NCI-H2227 (cell line): Measurements from ENCODE around the gene TDRD12.
A peak's percentile ranks its signal among the peaks of the same experiment; 100 is the strongest.

ENCODE experiments used
- DNase-seq: peaks from one replicate; lab custom pipeline; 2025; ENCODE audit not compliant: unreplicated experiment; lab: John Stamatoyannopoulos, UW

Gene TDRD12

GRCh38 chr19:32719611-32720059, at the start of gene TDRD12:
Gene TDRD12, plus strand, starts transcription at chr19:32719767. Its CDS starts 306 bp downstream, at chr19:32720073.
- no peak for DNase-seq

- DNase-seq, result no peak
Observed at GRCh38 chr19:32671883-32672593, 47.5 kb upstream of the TDRD12 start.

- no peak for DNase-seq
Observed at GRCh38 chr19:32672841-32673240, 46.7 kb upstream of the TDRD12 start.

- no peak for DNase-seq
Observed at GRCh38 chr19:32673573-32673972, 46.0 kb upstream of the TDRD12 start.

- DNase-seq, result peak; percentile 73
Observed at GRCh38 chr19:32674153-32674930, 45.2 kb upstream of the TDRD12 start.

- DNase-seq, result peak; percentile 100
Observed at GRCh38 chr19:32674931-32675719, 44.4 kb upstream of the TDRD12 start, which contains the start of gene ANKRD27. Gene ANKRD27, minus strand, starts transcription at chr19:32675180. Its CDS starts 16,165 bp downstream, at chr19:32659015.

GRCh38 chr19:32675720-32676185, 43.8 kb upstream of the TDRD12 start, which contains the start of gene RGS9BP:
Gene RGS9BP, plus strand, starts transcription at chr19:32675848. Its CDS starts 416 bp downstream, at chr19:32676264.
- DNase-seq, result peak; percentile 99

- peak; percentile 91 for DNase-seq
Observed at GRCh38 chr19:32676186-32676894, 43.2 kb upstream of the TDRD12 start.

GRCh38 chr19:32676895-32677359, 42.6 kb upstream of the TDRD12 start:
- no peak for DNase-seq

- no peak for DNase-seq
Observed at GRCh38 chr19:32677657-32678056, 41.9 kb upstream of the TDRD12 start.

- DNase-seq, result no peak
Observed at GRCh38 chr19:32680986-32681385, 38.6 kb upstream of the TDRD12 start.

- DNase-seq, result no peak
Observed at GRCh38 chr19:32682317-32682716, 37.2 kb upstream of the TDRD12 start.

- DNase-seq, result no peak
Observed at GRCh38 chr19:32686847-32687475, 32.6 kb upstream of the TDRD12 start.

GRCh38 chr19:32687681-32688080, 31.9 kb upstream of the TDRD12 start:
- DNase-seq, result no peak

- no peak for DNase-seq
Observed at GRCh38 chr19:32688311-32688710, 31.3 kb upstream of the TDRD12 start.

- peak; percentile 98 for DNase-seq
Observed at GRCh38 chr19:32691291-32691951, 28.1 kb upstream of the TDRD12 start, which contains the start of gene NUDT19. Gene NUDT19, plus strand, starts transcription at chr19:32691821. Its CDS starts 140 bp downstream, at chr19:32691961.

- DNase-seq, result peak; percentile 94
Observed at GRCh38 chr19:32691952-32692726, 27.4 kb upstream of the TDRD12 start.

- peak; percentile 80 for DNase-seq
Observed at GRCh38 chr19:32692727-32693061, 26.9 kb upstream of the TDRD12 start.
